LNCaP clone FGC (cell line): ENCODE data around the gene CELF2.
A peak's percentile ranks its signal among the peaks of the same experiment; 100 is the strongest.

Source experiments
- DNase-seq: peaks from one replicate; pipeline ENCODE4 v3.0.0-alpha.2; 2011; ENCODE audit warnings: low read depth
- H3K4me3 ChIP-seq: 2 replicates; pipeline ENCODE4 v1.5.1; 2011; ENCODE audit warnings: mild to moderate bottlenecking, low read depth, low read length, control low read depth
- TF ChIP-seq, protein P1 (sequence below): IDR thresholded peaks from 2 replicates; pipeline ENCODE4 v1.5.1; 2012; ENCODE audit warnings: mild to moderate bottlenecking; ENCODE audit not compliant: control insufficient read depth, insufficient read depth; ENCODE audit errors: extremely low read depth

The CELF2 gene

DNA sequence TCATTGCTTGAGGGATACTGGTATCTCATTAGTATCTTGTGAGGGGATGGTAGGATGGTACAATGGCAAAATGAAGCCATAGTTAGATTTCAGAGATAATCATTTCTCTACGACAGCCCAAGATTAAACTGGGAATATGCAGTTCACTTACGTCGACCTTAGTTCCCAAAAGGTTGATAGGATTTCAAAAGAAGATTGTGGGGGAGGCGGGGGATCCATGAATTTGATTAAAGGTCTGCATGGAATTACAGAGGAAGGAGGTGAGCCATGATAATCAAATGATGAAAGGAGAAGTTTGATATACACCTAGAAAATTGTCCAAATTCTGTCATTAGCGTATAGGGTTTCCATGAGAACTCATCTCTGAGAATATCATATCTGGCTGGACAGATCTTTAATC is 206.6 kb downstream of the CELF2 start:
- TF ChIP-seq, protein P1, sequence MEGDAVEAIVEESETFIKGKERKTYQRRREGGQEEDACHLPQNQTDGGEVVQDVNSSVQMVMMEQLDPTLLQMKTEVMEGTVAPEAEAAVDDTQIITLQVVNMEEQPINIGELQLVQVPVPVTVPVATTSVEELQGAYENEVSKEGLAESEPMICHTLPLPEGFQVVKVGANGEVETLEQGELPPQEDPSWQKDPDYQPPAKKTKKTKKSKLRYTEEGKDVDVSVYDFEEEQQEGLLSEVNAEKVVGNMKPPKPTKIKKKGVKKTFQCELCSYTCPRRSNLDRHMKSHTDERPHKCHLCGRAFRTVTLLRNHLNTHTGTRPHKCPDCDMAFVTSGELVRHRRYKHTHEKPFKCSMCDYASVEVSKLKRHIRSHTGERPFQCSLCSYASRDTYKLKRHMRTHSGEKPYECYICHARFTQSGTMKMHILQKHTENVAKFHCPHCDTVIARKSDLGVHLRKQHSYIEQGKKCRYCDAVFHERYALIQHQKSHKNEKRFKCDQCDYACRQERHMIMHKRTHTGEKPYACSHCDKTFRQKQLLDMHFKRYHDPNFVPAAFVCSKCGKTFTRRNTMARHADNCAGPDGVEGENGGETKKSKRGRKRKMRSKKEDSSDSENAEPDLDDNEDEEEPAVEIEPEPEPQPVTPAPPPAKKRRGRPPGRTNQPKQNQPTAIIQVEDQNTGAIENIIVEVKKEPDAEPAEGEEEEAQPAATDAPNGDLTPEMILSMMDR = no peak

DNA sequence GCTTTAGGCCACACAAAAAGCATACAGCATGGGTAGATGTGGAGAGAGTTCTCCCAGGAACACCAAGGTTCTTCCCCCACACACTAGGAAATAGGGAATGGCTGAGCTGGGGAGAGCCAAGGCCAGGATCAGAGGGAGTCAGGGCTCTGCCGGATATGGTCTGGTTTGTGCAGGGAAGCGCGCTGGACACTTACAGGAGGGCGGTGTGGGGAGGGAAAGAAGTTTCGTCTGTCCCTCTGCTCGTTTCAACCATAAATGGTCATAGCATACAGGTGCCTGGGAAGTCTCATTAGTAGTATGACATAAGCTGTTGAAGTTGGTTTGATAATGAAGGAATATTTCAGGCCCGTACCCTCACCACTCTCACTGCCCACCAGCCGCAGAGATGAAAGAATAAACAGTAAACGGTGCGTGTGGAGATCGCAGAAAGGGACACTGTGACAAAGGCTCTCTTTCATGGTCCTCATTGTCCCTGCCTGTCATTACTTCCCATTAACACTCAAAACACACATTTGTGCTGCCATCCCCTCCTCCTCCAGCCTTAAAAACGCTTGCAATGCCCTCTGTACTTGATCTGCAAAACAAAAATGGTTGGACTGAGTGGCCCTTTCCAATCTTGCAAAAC is 207.2 kb downstream of the CELF2 start:
- no peak overlapping the region for H3K4me3 ChIP-seq
- no peak for DNase-seq

More for the DNA sequence above, 206.6 kb downstream of the CELF2 start:
- DNase-seq = no peak
- no peak overlapping the region for H3K4me3 ChIP-seq

DNA sequence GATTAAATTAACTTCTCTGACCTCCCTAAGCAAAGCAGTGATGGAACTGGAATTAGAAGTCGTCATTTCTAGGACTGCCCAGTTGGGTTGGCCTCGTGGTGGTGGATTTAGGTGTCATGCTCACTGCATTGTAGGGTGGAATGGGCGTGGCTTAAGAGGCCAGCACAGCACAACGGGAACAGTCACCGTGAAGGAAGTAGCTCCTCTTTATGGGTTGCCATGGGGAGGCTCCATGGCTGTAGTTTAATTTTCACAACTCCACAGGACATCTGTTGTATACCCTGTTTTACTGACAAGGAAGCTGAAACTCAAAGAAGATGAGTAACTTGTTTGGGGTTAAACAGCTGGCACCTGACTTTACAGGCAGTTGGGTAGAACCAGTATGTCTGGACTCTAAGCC is 208.3 kb downstream of the CELF2 start:
- no peak overlapping the region for H3K4me3 ChIP-seq
- peak; percentile 83 for DNase-seq
- TF ChIP-seq, protein P1 = no peak

More for the DNA sequence above, 207.2 kb downstream of the CELF2 start:
- TF ChIP-seq, protein P1 = no peak

DNA sequence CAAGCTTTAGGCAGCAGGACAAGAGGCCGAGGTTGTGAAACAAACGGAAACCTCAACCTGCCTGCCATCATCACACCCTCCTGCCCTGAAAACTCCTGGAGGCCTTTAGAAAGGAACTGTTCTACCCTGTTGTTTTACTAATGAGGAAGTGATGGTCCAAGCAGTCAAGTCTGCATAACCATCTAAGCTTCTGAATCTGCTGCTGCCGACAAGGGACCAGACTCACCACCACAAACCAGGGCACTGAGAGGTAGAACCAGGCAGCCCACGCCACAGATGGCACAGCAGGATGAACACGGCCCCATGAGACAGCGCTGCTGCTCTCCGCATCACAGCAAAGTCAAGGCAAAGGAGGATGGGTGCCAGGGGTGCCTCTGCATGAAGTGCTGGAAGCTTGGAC is 209.4 kb downstream of the CELF2 start:
- H3K4me3 ChIP-seq = no peak overlapping the region
- TF ChIP-seq, protein P1 = no peak
- no peak for DNase-seq

DNA sequence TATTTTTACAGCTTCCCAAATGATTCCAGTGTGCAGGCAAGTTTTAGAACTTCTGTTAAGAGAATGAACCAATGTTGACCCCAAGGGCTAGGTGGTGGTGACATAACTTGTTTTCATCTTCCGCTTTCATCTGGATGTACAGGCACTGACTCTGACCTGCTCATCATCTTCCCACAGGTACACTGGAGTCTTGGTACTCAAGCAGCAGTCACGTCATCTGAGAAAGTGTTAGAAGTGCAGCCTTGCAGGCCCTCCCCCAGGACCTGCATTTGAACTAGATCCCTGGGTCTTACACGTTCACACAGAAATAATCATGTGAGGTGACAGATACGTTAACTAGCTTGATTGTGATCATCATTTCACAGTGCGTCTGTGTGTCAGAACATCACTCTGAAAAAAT is 212.2 kb downstream of the CELF2 start:
- no peak overlapping the region for H3K4me3 ChIP-seq
- no peak for DNase-seq
- TF ChIP-seq, protein P1 = no peak

DNA sequence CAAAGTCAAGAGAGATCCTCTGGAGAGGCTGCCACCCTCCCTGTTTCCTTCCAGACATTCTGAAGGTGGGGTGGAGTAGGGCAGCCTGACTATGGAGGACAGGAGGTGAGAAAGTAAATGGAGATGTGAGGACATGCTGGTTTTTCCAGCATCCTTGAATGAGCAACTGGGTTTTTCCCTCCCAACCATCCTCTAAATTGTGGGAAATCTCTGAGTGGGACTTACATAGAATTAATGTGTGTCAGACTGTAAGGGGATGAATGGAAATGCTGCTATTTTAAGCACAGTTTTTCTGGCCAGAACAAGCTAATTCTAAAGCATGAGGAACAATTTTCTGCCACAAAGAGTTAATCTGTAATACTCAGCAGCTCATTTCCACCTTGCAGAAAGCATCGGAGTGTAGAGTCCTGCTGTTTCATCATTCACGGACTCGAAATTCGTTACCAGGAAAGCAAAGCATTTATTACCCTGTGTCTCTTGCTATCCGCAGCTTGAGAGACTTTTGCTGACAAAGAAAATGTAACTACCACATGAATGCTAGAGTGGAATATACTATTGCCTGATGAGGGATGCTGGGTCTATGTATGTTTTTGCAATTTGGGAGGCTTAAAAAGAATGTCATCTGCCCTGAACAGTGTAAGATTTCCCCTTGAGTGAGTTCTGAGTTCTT is 213.0 kb downstream of the CELF2 start:
- no peak for DNase-seq
- H3K4me3 ChIP-seq = no peak overlapping the region
- TF ChIP-seq, protein P1 = no peak

DNA sequence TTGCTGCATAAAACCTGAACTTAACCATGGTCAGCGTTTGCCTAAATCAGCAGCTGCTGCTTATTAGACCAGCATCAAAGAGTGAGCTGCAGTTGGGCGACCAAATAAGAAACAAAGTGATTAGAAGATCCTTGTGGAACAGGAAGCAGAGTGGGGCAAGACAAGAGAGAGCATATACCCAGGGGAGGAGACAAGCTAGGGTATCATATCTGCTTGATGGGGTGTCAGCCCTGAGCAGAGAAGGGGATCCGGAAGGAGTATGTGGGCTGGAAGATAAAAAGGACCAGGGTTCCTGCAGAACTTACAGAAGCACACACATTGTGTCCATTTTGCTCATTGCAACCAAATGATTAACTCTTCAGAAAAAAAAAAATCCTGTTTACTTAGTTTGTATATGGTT is 213.6 kb downstream of the CELF2 start:
- no peak for DNase-seq
- TF ChIP-seq, protein P1 = no peak
- no peak overlapping the region for H3K4me3 ChIP-seq
